H54 (cell line): ENCODE results near the gene MLXIP.
A peak's percentile ranks its signal among the peaks of the same experiment; 100 is the strongest.

Source experiments
- DNase-seq: peaks from one replicate; pipeline ENCODE4 v3.0.0; 2011; ENCODE audit warnings: low spot score, mixed read lengths; ENCODE audit not compliant: insufficient read length
- FAIRE-seq: peaks from 3 replicates; lab custom pipeline; 2011; peaks lifted over from hg19 to GRCh38; lab: Jason Lieb, UNC
- POLR2A ChIP-seq: IDR thresholded peaks from 2 replicates; pipeline ENCODE4 v1.6.1; 2011; ENCODE audit warnings: low read depth, mild to moderate bottlenecking, low read length

Gene MLXIP

GRCh38 chr12:122080149-122081082 is 1.9 kb downstream of the MLXIP start:
- TF ChIP-seq POLR2A: no peak
- peak; percentile 62 for FAIRE-seq

GRCh38 chr12:122081083-122081696 is 2.6 kb downstream of the MLXIP start:
- DNase-seq (peak; percentile 56), FAIRE-seq (no peak)
- TF ChIP-seq POLR2A: no peak

More at GRCh38 chr12:122080149-122081082, 1.9 kb downstream of the MLXIP start:
- peak; percentile 96 for DNase-seq

- no peak for FAIRE-seq
- TF ChIP-seq POLR2A: no peak
- peak; percentile 34 for DNase-seq
Measured at GRCh38 chr12:122081697-122082221, 3.2 kb downstream of the MLXIP start.

- TF ChIP-seq POLR2A: no peak
- DNase-seq (no peak), FAIRE-seq (no peak)
Measured at GRCh38 chr12:122082621-122083356, 4.2 kb downstream of the MLXIP start.

GRCh38 chr12:122084857-122085405 is 6.4 kb downstream of the MLXIP start:
- no peak for TF ChIP-seq POLR2A
- FAIRE-seq (no peak), DNase-seq (no peak)

- FAIRE-seq: no peak
- TF ChIP-seq POLR2A: no peak
- no peak for DNase-seq
Measured at GRCh38 chr12:122085591-122085990, 7.0 kb downstream of the MLXIP start.

GRCh38 chr12:122086116-122086515 is 7.6 kb downstream of the MLXIP start:
- DNase-seq (no peak), FAIRE-seq (no peak)
- no peak for TF ChIP-seq POLR2A

GRCh38 chr12:122086641-122087285 is 8.2 kb downstream of the MLXIP start:
- FAIRE-seq (no peak), DNase-seq (no peak)
- TF ChIP-seq POLR2A: no peak

- no peak for TF ChIP-seq POLR2A
- DNase-seq: no peak
- FAIRE-seq: no peak
Measured at GRCh38 chr12:122087431-122088178, 9.0 kb downstream of the MLXIP start.

- no peak for FAIRE-seq
- no peak for TF ChIP-seq POLR2A
- DNase-seq: no peak
Measured at GRCh38 chr12:122088179-122088810, 9.7 kb downstream of the MLXIP start.

GRCh38 chr12:122089077-122089476 is 10.5 kb downstream of the MLXIP start:
- FAIRE-seq: no peak
- DNase-seq: no peak
- no peak for TF ChIP-seq POLR2A
